H1 (cell line): ENCODE measurements around the gene HSD17B13.

Source experiments
- CEBPB ChIP-seq: IDR thresholded peaks from 2 replicates; pipeline ENCODE4 v1.6.1; 2012; ENCODE audit warnings: low read depth, low read length
- CREB1 ChIP-seq: IDR thresholded peaks from 2 replicates; pipeline ENCODE4 v1.6.1; 2012; ENCODE audit warnings: inconsistent platforms
- CTCF ChIP-seq, 3 experiments: IDR thresholded peaks; 1 replicate in 2 of 3; 2 replicates in 1 of 3; pipeline versions ENCODE4 v1.5.1 to v1.6.1; 2011; ENCODE audit warnings: low read length in 3 of 3, mild to moderate bottlenecking in 3 of 3, inconsistent platforms in 2 of 3, low read depth in 1 of 3, moderate library complexity in 1 of 3; ENCODE audit not compliant: insufficient read depth in 1 of 3; ENCODE audit errors: control extremely low read depth in 1 of 3
- EGR1 ChIP-seq: IDR thresholded peaks from 2 replicates; pipeline ENCODE4 v1.6.1; 2011; ENCODE audit warnings: low read depth, low read length, borderline replicate concordance
- EZH2 ChIP-seq: fragments of 200-600 bp; sonication (generic); IDR thresholded peaks from 2 replicates; pipeline ENCODE4 v1.7.1; 2012; ENCODE audit warnings: low read depth, mild to moderate bottlenecking, moderate library complexity, low read length, inconsistent platforms; ENCODE audit not compliant: severe bottlenecking
- MAX ChIP-seq: IDR thresholded peaks from 2 replicates; pipeline ENCODE4 v1.6.1; 2012; ENCODE audit warnings: inconsistent platforms
- POLR2A ChIP-seq, 2 experiments: IDR thresholded peaks; 1 replicate in 1 of 2; 2 replicates in 1 of 2; pipeline ENCODE4 v1.6.1; 2011; ENCODE audit warnings: low read depth in 2 of 2, low read length in 2 of 2, mild to moderate bottlenecking in 2 of 2; ENCODE audit errors: control extremely low read depth in 1 of 2
- POLR2AphosphoS5 ChIP-seq: IDR thresholded peaks from 2 replicates; pipeline ENCODE4 v1.6.1; 2011; ENCODE audit warnings: low read depth, low read length
- RXRA ChIP-seq: IDR thresholded peaks from 2 replicates; pipeline ENCODE4 v1.6.1; 2011; ENCODE audit warnings: low read depth, mild to moderate bottlenecking, low read length, moderate library complexity; ENCODE audit not compliant: insufficient read depth
- SIN3A ChIP-seq, 2 experiments: IDR thresholded peaks in 1 of 2; conservative IDR thresholded peaks in 1 of 2; 2 replicates each; pipeline ENCODE4 v1.6.1; 2011 to 2012; ENCODE audit warnings: low read length in 2 of 2, improper control_type of control experiment in 1 of 2, low read depth in 1 of 2, mild to moderate bottlenecking in 1 of 2
- YY1 ChIP-seq: IDR thresholded peaks from 2 replicates; pipeline ENCODE4 v1.6.1; 2011; ENCODE audit warnings: low read depth, mild to moderate bottlenecking, low read length
- ZNF274 ChIP-seq: IDR thresholded peaks from 2 replicates; pipeline ENCODE4 v1.7.0; 2012; ENCODE audit warnings: low read length, borderline replicate concordance; ENCODE audit errors: extremely low read depth

GRCh38 chr4:87266986-87267385 is 55.7 kb downstream of the HSD17B13 start:
- no peak for TF ChIP-seq YY1
- TF ChIP-seq CREB1 = no peak
- TF ChIP-seq RXRA = no peak
- no peak for TF ChIP-seq POLR2AphosphoS5
- no peak for TF ChIP-seq EZH2
- no peak for TF ChIP-seq MAX
- no peak for TF ChIP-seq CTCF (IDR thresholded peaks at IDR 0.05; ENCODE audit: control extremely low read depth in 1 of 3, insufficient read depth in 1 of 3, low read depth in 1 of 3, low read length in 3 of 3)
- no peak for TF ChIP-seq ZNF274
- TF ChIP-seq POLR2A (IDR thresholded peaks at IDR 0.05; ENCODE audit: control extremely low read depth in 1 of 2, low read depth in 2 of 2, low read length in 2 of 2) = no peak
- TF ChIP-seq CEBPB = no peak
- no peak for TF ChIP-seq EGR1
- TF ChIP-seq SIN3A (conservative IDR thresholded peaks at IDR 0.05 in 1 of 2, IDR thresholded peaks at IDR 0.05 in 1 of 2; ENCODE audit: low read depth in 1 of 2, low read length in 2 of 2) = no peak
